Loucy (cell line): Measurements from ENCODE around the gene APEX1.
A peak's percentile ranks its signal among the peaks of the same experiment; 100 is the strongest.

Source experiments
- H2AFZ ChIP-seq: fragments of 200-600 bp; sonication (generic); 2 replicates; pipeline ENCODE4 v1.6.0; 2016; ENCODE audit warnings: antibody characterized with exemption, mild to moderate bottlenecking, low read length, moderate library complexity
- H3F3A ChIP-seq: fragments of 200-600 bp; 2 replicates; pipeline ENCODE4 v1.6.0; 2016; ENCODE audit warnings: antibody characterized with exemption, low read depth, mild to moderate bottlenecking
- H3K27me3 ChIP-seq: fragments of 200-600 bp; sonication (generic); 2 replicates; pipeline ENCODE4 v1.6.1; 2014; ENCODE audit warnings: low read length, mild to moderate bottlenecking; ENCODE audit not compliant: insufficient read depth, poor library complexity, severe bottlenecking
- H3K36me3 ChIP-seq: fragments of 200-600 bp; sonication (generic); 2 replicates; pipeline ENCODE4 v1.6.1; 2016; ENCODE audit warnings: low read length; ENCODE audit not compliant: insufficient read depth
- H3K4me1 ChIP-seq: fragments of 200-600 bp; sonication (generic); 2 replicates; pipeline ENCODE4 v1.5.1; 2014; ENCODE audit warnings: low read length, mild to moderate bottlenecking; ENCODE audit not compliant: insufficient read depth, poor library complexity, severe bottlenecking
- H3K4me2 ChIP-seq: fragments of 200-600 bp; sonication (generic); 2 replicates; pipeline ENCODE4 v1.6.0; 2014; ENCODE audit warnings: antibody characterized with exemption, low read length, low read depth, mild to moderate bottlenecking; ENCODE audit not compliant: poor library complexity, severe bottlenecking
- H3K4me3 ChIP-seq: fragments of 200-600 bp; sonication (generic); 2 replicates; pipeline ENCODE4 v1.5.1; 2014; ENCODE audit warnings: low read length, mild to moderate bottlenecking, mixed read lengths; ENCODE audit not compliant: poor library complexity, severe bottlenecking
- H3K79me2 ChIP-seq: fragments of 200-600 bp; sonication (generic); 2 replicates; pipeline ENCODE4 v1.6.1; 2014; ENCODE audit warnings: low read length; ENCODE audit not compliant: insufficient read depth
- H3K9ac ChIP-seq: fragments of 200-600 bp; sonication (generic); 2 replicates; pipeline ENCODE4 v1.6.0; 2014; ENCODE audit warnings: mild to moderate bottlenecking, low read depth, low read length, moderate library complexity; ENCODE audit not compliant: poor library complexity, severe bottlenecking
- H3K9me2 ChIP-seq: fragments of 200-600 bp; sonication (generic); replicated peaks from 2 replicates; pipeline ENCODE4 v1.6.1; 2016; ENCODE audit warnings: low read depth, low read length, mixed read lengths
- H3K9me3 ChIP-seq: fragments of 200-600 bp; sonication (generic); 2 replicates; pipeline ENCODE4 v1.6.1; 2014; ENCODE audit warnings: mild to moderate bottlenecking, antibody characterized with exemption, low read length, low read depth; ENCODE audit not compliant: insufficient read depth
- H4K20me1 ChIP-seq: fragments of 200-600 bp; sonication (generic); 2 replicates; pipeline ENCODE4 v1.6.0; 2014; ENCODE audit warnings: antibody characterized with exemption, low read length, mild to moderate bottlenecking; ENCODE audit not compliant: insufficient read depth, poor library complexity, severe bottlenecking
- EZH2phosphoT487 ChIP-seq: fragments of 200-600 bp; IDR thresholded peaks from 2 replicates; pipeline ENCODE4 v1.6.1; 2018; ENCODE audit warnings: antibody characterized with exemption, mild to moderate bottlenecking, moderate library complexity, borderline replicate concordance
- TF ChIP-seq, protein P1 (sequence below): fragments of 200-600 bp; sonication (generic); conservative IDR thresholded peaks from 2 replicates; pipeline ENCODE4 v1.5.1; 2014; ENCODE audit warnings: mild to moderate bottlenecking, antibody characterized with exemption, low read length

The APEX1 gene

DNA sequence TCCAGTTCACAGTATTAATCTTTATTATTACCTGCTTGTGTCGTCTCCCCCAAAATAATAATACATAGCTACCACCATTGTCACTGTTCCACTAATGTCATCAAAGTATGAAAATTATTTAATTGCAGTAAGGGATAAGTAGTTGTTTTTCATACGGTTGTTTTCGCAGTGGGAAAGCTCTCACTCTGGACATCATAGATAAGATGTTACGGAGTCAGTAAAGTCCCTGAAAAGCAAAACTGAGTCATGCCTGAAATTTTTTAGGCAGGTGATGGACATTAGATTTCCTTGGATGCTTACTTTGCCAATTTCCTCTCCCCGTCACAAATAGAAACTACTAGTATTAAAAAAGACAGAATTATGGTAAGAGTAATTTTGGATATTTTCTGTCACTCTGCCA, 27.4 kb downstream of the APEX1 start:
- no peaks in the 10 kb centered on the region for H3K79me2 ChIP-seq
- H3K9me2 ChIP-seq, result no peaks in the 10 kb centered on the region
- no peak overlapping the region for H2AFZ ChIP-seq
- H3K9ac ChIP-seq, result no peak overlapping the region
- no peaks in the 10 kb centered on the region for H3K9me3 ChIP-seq
- TF ChIP-seq EZH2phosphoT487, result no peak
- TF ChIP-seq, protein P1, sequence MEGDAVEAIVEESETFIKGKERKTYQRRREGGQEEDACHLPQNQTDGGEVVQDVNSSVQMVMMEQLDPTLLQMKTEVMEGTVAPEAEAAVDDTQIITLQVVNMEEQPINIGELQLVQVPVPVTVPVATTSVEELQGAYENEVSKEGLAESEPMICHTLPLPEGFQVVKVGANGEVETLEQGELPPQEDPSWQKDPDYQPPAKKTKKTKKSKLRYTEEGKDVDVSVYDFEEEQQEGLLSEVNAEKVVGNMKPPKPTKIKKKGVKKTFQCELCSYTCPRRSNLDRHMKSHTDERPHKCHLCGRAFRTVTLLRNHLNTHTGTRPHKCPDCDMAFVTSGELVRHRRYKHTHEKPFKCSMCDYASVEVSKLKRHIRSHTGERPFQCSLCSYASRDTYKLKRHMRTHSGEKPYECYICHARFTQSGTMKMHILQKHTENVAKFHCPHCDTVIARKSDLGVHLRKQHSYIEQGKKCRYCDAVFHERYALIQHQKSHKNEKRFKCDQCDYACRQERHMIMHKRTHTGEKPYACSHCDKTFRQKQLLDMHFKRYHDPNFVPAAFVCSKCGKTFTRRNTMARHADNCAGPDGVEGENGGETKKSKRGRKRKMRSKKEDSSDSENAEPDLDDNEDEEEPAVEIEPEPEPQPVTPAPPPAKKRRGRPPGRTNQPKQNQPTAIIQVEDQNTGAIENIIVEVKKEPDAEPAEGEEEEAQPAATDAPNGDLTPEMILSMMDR, result no peak
- H3K4me1 ChIP-seq, result peaks cover 28% of the 10 kb centered on the region
- H4K20me1 ChIP-seq, result no peaks in the 10 kb centered on the region
- H3K27me3 ChIP-seq, result no peaks in the 10 kb centered on the region
- H3K4me2 ChIP-seq, result no peak overlapping the region
- peaks cover 12% of the 10 kb centered on the region for H3F3A ChIP-seq
- no peak overlapping the region for H3K4me3 ChIP-seq
- peaks cover 3% of the 10 kb centered on the region for H3K36me3 ChIP-seq

DNA sequence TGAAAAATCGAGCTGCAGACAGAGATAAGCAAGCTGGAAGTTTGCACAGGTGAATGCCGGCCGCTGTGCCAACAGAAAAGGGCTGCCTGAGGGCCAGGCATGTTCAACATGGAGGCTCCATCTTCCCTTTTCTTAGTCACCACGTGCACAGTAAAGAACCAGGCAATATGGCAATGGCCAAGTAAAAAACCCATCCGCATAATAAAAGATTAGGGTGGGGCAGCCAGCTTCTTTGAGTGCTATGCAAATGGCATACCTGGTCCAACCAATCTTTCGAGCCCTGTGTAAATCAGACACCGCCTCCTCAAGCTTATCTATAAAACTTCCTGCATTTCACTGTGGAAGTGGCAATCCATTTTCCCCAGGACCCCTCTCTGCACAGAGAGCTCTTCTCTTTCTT, 30.9 kb downstream of the APEX1 start:
- H3K79me2 ChIP-seq, result no peaks in the 10 kb centered on the region
- H3K27me3 ChIP-seq, result no peaks in the 10 kb centered on the region
- no peaks in the 10 kb centered on the region for H3K36me3 ChIP-seq
- no peak overlapping the region for H3K4me2 ChIP-seq
- H2AFZ ChIP-seq, result 0 out of 2 replicates have a peak overlapping the region, but pooled peaks have one; percentile 12
- H3K4me1 ChIP-seq, result peaks cover 44% of the 10 kb centered on the region
- H3K4me3 ChIP-seq, result no peak overlapping the region
- no peak overlapping the region for H3K9ac ChIP-seq
- H3K9me2 ChIP-seq, result no peaks in the 10 kb centered on the region
- no peaks in the 10 kb centered on the region for H3F3A ChIP-seq
- no peak for TF ChIP-seq EZH2phosphoT487
- TF ChIP-seq, protein P1, result no peak
- H4K20me1 ChIP-seq, result no peaks in the 10 kb centered on the region
- no peaks in the 10 kb centered on the region for H3K9me3 ChIP-seq

DNA sequence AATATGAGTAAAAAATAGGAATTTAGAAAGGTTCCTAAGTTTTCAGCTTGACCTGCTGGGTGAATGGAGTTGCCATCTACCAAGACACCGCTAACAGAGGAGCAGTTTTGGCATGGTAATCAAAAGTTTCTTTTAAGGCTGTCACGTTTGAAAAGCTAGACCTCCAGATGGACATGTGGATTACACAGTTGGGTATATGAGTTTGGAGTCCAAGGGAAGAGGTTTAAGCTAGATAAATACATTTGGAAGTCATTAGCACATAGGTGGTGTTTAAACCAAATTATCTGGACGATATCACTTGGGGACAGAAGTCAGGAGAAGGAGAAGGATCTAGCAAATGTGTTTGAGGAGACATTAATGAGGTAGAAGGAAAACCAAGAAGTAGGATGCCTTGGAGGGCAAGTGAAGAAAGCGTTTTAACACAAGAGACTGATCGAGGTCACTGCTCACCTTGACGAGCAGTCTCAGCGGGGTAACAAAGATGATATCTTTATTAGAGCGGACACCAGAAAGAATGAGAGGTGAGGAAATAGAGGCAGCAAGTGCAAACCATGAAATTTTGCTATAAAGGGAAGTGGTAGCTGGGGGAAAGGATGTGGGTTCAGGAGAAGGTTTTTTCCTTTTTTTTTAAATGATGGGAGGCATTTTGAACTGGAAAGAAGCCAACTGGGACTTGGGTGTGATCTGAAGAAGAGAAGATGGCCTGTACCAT, 31.8 kb downstream of the APEX1 start:
- Histone ChIP-seq H3K36me3 (no peaks in the 10 kb centered on the region), H3K4me2 (peak overlapping the region; percentile 62), H3K4me3 (peak overlapping the region; percentile 49), H3K9ac (peak overlapping the region; percentile 45), H2AFZ (peak overlapping the region; percentile 59), H3K79me2 (no peaks in the 10 kb centered on the region), H3K9me2 (no peaks in the 10 kb centered on the region), H3K4me1 (peaks cover 52% of the 10 kb centered on the region), H3F3A (no peaks in the 10 kb centered on the region), H3K9me3 (no peaks in the 10 kb centered on the region), H4K20me1 (no peaks in the 10 kb centered on the region), H3K27me3 (no peaks in the 10 kb centered on the region)
- TF ChIP-seq EZH2phosphoT487, result no peak
- TF ChIP-seq, protein P1, result no peak
